Measurements from ENCODE around the gene GOLGA8S.

DNA sequence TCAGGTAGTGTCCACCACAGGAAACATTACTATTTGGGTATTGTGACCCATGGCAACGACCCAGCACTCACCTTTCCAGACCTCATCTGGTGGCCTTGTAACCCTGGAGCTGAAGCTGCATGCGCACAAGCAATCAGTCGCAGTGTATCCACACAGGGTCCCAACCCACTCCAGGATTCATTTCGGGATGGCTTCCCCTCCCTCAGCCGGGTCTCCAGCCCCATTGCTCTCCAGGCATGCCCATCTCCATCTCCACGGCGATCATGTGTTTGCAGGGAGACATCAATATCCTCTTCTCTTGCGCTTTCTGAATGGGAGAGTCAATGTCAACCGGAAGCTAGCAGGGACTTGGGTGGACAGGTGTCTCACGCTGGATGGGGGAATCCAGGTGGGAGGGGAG is 57.3 kb downstream of the GOLGA8S start:
- no peak for TF ChIP-seq POLR2AphosphoS5 (IDR thresholded peaks at IDR 0.05; ENCODE audit: low read depth, low read length)
- TF ChIP-seq, protein P1, sequence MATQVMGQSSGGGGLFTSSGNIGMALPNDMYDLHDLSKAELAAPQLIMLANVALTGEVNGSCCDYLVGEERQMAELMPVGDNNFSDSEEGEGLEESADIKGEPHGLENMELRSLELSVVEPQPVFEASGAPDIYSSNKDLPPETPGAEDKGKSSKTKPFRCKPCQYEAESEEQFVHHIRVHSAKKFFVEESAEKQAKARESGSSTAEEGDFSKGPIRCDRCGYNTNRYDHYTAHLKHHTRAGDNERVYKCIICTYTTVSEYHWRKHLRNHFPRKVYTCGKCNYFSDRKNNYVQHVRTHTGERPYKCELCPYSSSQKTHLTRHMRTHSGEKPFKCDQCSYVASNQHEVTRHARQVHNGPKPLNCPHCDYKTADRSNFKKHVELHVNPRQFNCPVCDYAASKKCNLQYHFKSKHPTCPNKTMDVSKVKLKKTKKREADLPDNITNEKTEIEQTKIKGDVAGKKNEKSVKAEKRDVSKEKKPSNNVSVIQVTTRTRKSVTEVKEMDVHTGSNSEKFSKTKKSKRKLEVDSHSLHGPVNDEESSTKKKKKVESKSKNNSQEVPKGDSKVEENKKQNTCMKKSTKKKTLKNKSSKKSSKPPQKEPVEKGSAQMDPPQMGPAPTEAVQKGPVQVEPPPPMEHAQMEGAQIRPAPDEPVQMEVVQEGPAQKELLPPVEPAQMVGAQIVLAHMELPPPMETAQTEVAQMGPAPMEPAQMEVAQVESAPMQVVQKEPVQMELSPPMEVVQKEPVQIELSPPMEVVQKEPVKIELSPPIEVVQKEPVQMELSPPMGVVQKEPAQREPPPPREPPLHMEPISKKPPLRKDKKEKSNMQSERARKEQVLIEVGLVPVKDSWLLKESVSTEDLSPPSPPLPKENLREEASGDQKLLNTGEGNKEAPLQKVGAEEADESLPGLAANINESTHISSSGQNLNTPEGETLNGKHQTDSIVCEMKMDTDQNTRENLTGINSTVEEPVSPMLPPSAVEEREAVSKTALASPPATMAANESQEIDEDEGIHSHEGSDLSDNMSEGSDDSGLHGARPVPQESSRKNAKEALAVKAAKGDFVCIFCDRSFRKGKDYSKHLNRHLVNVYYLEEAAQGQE (IDR thresholded peaks at IDR 0.05; ENCODE audit: insufficient read depth in 1 of 2, low read depth in 2 of 2, low read length in 2 of 2), result no peak
- no peak for TF ChIP-seq TAF1 (IDR thresholded peaks at IDR 0.05; ENCODE audit: borderline replicate concordance, insufficient read depth, low read length)
